HepG2 (cell line): Measurements from ENCODE around the gene ZNF207. TPM values are rescaled to one million over a fixed set of nuclear protein-coding genes. Genes with fewer than 3 reads are reported as not detected.

Source experiments
- ATAC-seq: fragments of 200-7000 bp; cut with Tn5 transposase; 3 replicates; pipeline ENCODE4 v1.9.1; 2020; ENCODE audit warnings: mild to moderate bottlenecking, moderate library complexity
- BruUV-seq: library from RNA; stranded (reverse); fragments of 400-500 nt; replicated peaks from 2 replicates; lab custom pipeline; 2021; lab: Mats Ljungman, UMichigan
- CTCF ChIA-PET: fragments of 300-600 bp; formaldehyde crosslinking; extraction: SDS; loops from one replicate; lab custom pipeline; 2021; ENCODE audit warnings: low total read pairs, inconsistent platforms, low intra/inter-chr PET ratio; lab: Yijun Ruan, JAX
- POLR2A ChIA-PET: fragments of 350-600 bp; sonication (Branson Sonifier 250); formaldehyde crosslinking; loops from one replicate; lab custom pipeline; 2020; ENCODE audit warnings: antibody characterized with exemption, inconsistent platforms; lab: Yijun Ruan, JAX
- DNase-seq: peaks from one replicate; pipeline ENCODE4 v3.0.0-alpha.2; 2015; ENCODE audit warnings: low spot score
- FAIRE-seq: peaks from 3 replicates; lab custom pipeline; 2011; peaks lifted over from hg19 to GRCh38; lab: Jason Lieb, UNC
- H2AFZ ChIP-seq: one replicate; pipeline ENCODE4 v1.6.1; 2011; ENCODE audit warnings: low read length, inconsistent platforms
- H3K27ac ChIP-seq: fragments of 300-600 bp; 3 replicates; pipeline ENCODE4 v1.8.0; 2011; ENCODE audit warnings: mixed run types, mild to moderate bottlenecking, mixed read lengths, low read length, inconsistent platforms; ENCODE audit not compliant: insufficient read depth; ENCODE audit errors: extremely low read length
- H3K27me3 ChIP-seq, 2 experiments: fragments of 200-600 bp in 1 of 2; 2 replicates in 1 of 2; 3 replicates in 1 of 2; pipeline versions ENCODE4 v1.6.0 to v1.8.0; 2011; ENCODE audit warnings: low read length in 2 of 2, mild to moderate bottlenecking in 2 of 2, moderate library complexity in 2 of 2, inconsistent platforms in 1 of 2; ENCODE audit not compliant: insufficient read depth in 2 of 2, control insufficient read depth in 1 of 2
- H3K36me3 ChIP-seq, 2 experiments: fragments of 200-600 bp in 1 of 2; replicated peaks in 1 of 2; 2 replicates in 1 of 2; 3 replicates in 1 of 2; pipeline versions ENCODE4 v1.5.1 to v1.8.0; 2011; ENCODE audit warnings: low read length in 2 of 2, inconsistent platforms in 1 of 2; ENCODE audit not compliant: insufficient read depth in 2 of 2, control insufficient read depth in 1 of 2
- H3K4me1 ChIP-seq: 2 replicates; pipeline ENCODE4 v1.5.1; 2012; ENCODE audit warnings: low read length, inconsistent platforms; ENCODE audit not compliant: insufficient read depth
- H3K4me2 ChIP-seq: 2 replicates; pipeline ENCODE4 v1.6.0; 2011; ENCODE audit warnings: low read depth, low read length, inconsistent platforms
- H3K4me3 ChIP-seq, 3 experiments: fragments of 200-600 bp in 1 of 3; sonication (generic), shearing (Covaris generic) in 1 of 3; replicated peaks in 1 of 3; 2 replicates each; pipeline ENCODE4 v1.5.1; 2011 to 2016; ENCODE audit warnings: low read length in 3 of 3, inconsistent platforms in 2 of 3, low read depth in 2 of 3, mild to moderate bottlenecking in 2 of 3, control low read depth in 1 of 3, mixed read lengths in 1 of 3; ENCODE audit not compliant: insufficient read depth in 1 of 3
- H3K79me2 ChIP-seq: one replicate; pipeline ENCODE4 v1.6.1; 2011; ENCODE audit warnings: low read length, inconsistent platforms; ENCODE audit not compliant: insufficient read depth
- H3K9ac ChIP-seq: 2 replicates; pipeline ENCODE4 v1.6.0; 2011; ENCODE audit warnings: mild to moderate bottlenecking, low read depth, low read length, inconsistent platforms; ENCODE audit not compliant: insufficient read depth
- H3K9me3 ChIP-seq: 2 replicates; pipeline ENCODE4 v1.5.1; 2012; ENCODE audit warnings: mild to moderate bottlenecking, low read length
- H4K20me1 ChIP-seq: 2 replicates; pipeline ENCODE4 v1.6.0; 2011; ENCODE audit warnings: inconsistent platforms, mild to moderate bottlenecking, low read length, moderate library complexity; ENCODE audit not compliant: insufficient read depth
- ZNF17 ChIP-seq: sonication (generic); formaldehyde crosslinking; IDR thresholded peaks from 2 replicates; pipeline ENCODE4 v1.5.0; 2020; ENCODE audit warnings: mild to moderate bottlenecking, missing genetic modification reagents
- ZNF280D ChIP-seq: sonication (generic); formaldehyde crosslinking; IDR thresholded peaks from 2 replicates; pipeline ENCODE4 v1.5.1; 2020; ENCODE audit warnings: mild to moderate bottlenecking, missing genetic modification reagents
- WGBS: methylation state at CpG from one replicate; pipeline ENCODE4 v1.1.6; 2017; ENCODE audit warnings: low lambda C conversion rate; 5-methylcytosine and 5-hydroxymethylcytosine counted together
- in situ Hi-C: cut with HindIII; loops from 2 replicates; pipeline ENCODE4 v1.10.0; 2017; ENCODE audit warnings: low pct_unique_long_range_greater_than_20kb; ENCODE audit not compliant: extremely low pct_ligation_motif_present
- intact Hi-C: fragments of 100-400 bp; cut with micrococcal nuclease; formaldehyde crosslinking; loops from one replicate; pipeline ENCODE4 v1.10.0; 2022; ENCODE audit not compliant: unreplicated experiment
- microRNA counts: library from miRNA; unstranded; fragments of <30 nt; microRNA quantifications from one replicate; lab custom pipeline; 2015
- microRNA-seq: library from miRNA; unstranded; fragments of <30 nt; microRNA quantifications from one replicate; pipeline ENCODE4, GENCODE V29; 2020
- polyA plus RNA-seq, 8 experiments: library from polyadenylated mRNA; depleted of rRNA in 3 of 8; stranded (reverse) in 7 of 8; unstranded in 1 of 8; fragments of >200 nt; fragmentation: Illumina TruSeq in 4 of 8; extraction: Trizol in 4 of 8; gene quantifications; 2 replicates each; pipeline versions ENCODE4 v1.2.1 to v1.2.3, GENCODE V29; 2011 to 2016; ENCODE audit warnings: low read depth in 4 of 8, missing spikeins in 1 of 8, mixed read lengths in 1 of 8; ENCODE audit not compliant: insufficient read depth in 1 of 8
- small RNA-seq, 3 experiments: library from RNA; depleted of rRNA; stranded (forward); fragments of <200 nt; gene quantifications; one replicate each; pipeline ENCODE3, GENCODE V24; 2012; ENCODE audit warnings: low read depth in 2 of 3, low replicate concordance in 1 of 3; ENCODE audit not compliant: insufficient read length in 3 of 3, insufficient read depth in 2 of 3
- total RNA-seq, 5 experiments: library from RNA; depleted of rRNA; stranded (reverse); fragments of >200 nt; fragmentation: Illumina TruSeq; extraction: Trizol; gene quantifications; 2 replicates each; pipeline ENCODE4 v1.2.3, GENCODE V29; 2016; ENCODE audit warnings: low read depth in 1 of 5

ZNF207 gene
- total and polyA plus RNA-seq, 2 of the 13 experiments (the other 11 are each of a cell fraction or from before 2014, with no cell fraction given): 150 to 164 TPM

GRCh38 chr17:32429598-32429997 lies 79.6 kb downstream of the ZNF207 start:
- Histone ChIP-seq H3K36me3 (no peaks in the 10 kb centered on the region), H3K4me3 (no peak overlapping the region), H3K9ac (no peak overlapping the region), H3K79me2 (no peaks in the 10 kb centered on the region), H3K9me3 (peaks cover 17% of the 10 kb centered on the region), H3K27me3 (no peaks in the 10 kb centered on the region), H3K4me2 (no peak overlapping the region), H3K27ac (no peak overlapping the region), H4K20me1 (no peaks in the 10 kb centered on the region), H2AFZ (no peak overlapping the region), H3K4me1 (no peaks in the 10 kb centered on the region)
- ATAC-seq: no peak
- in situ Hi-C loops (no loop called here), intact Hi-C loops (no loop called here)
- TF ChIP-seq ZNF280D (CRISPR knock-in tag) (peak; percentile 76), ZNF17 (no peak)
- FAIRE-seq: no peak
- ChIA-PET POLR2A (no interaction called here), CTCF (no interaction called here)
- no peak for DNase-seq
- BruUV-seq: no TSS peak
- 60% methylated on average over 2 of the region's 2 CpGs for WGBS

MicroRNAs encoded within 50 kb of the gene (microRNA counts, 767-probe panel; counts per million panel counts)
- microRNA hsa-miR-632 (lab: Ali Mortazavi, UCI): not detected

Small RNA genes within 50 kb of the gene (microRNA-seq; reads per million reads assigned to microRNA genes)
- not detected for gene MIR632

Small RNA genes within 50 kb of the gene (small RNA-seq; reads per million reads assigned to genes)
- gene AC005899.6: 0 to 0.10 (median 0) reads per million in 3 experiments

Other genes with a start within 250 kb of the ZNF207 start
- 25.6 and 29.5 TPM in 2 replicates for gene RHOT1, start 207.7 kb upstream of the ZNF207 start, total RNA-seq (2016; rRNA removed; fragmentation: Illumina TruSeq; extraction: Trizol)
- 32.5 and 41.5 TPM in 2 replicates for gene RHOT1, start 207.7 kb upstream of the ZNF207 start, polyA plus RNA-seq (2011; rRNA removed)
- 0.09 TPM in 1 of 2 replicates, not detected in the other for gene RHBDL3, start 84.3 kb upstream of the ZNF207 start, total RNA-seq (2016; rRNA removed; fragmentation: Illumina TruSeq; extraction: Trizol)
- gene RHBDL3, start 84.3 kb upstream of the ZNF207 start, polyA plus RNA-seq (2011; rRNA removed): 0.04 TPM in 1 of 2 replicates, not detected in the other
- 33.0 and 41.9 TPM in 2 replicates for gene C17orf75, start 8.0 kb upstream of the ZNF207 start, total RNA-seq (2016; rRNA removed; fragmentation: Illumina TruSeq; extraction: Trizol)
- 13.4 and 16.2 TPM in 2 replicates for gene C17orf75, start 8.0 kb upstream of the ZNF207 start, polyA plus RNA-seq (2011; rRNA removed)
- 152 and 233 TPM in 2 replicates for gene PSMD11, start 94.4 kb downstream of the ZNF207 start, total RNA-seq (2016; rRNA removed; fragmentation: Illumina TruSeq; extraction: Trizol)
- gene PSMD11, start 94.4 kb downstream of the ZNF207 start, polyA plus RNA-seq (2011; rRNA removed): 64.2 and 69.8 TPM in 2 replicates
- gene CDK5R1, start 136.8 kb downstream of the ZNF207 start, total RNA-seq (2016; rRNA removed; fragmentation: Illumina TruSeq; extraction: Trizol): 2.5 and 3.9 TPM in 2 replicates
- 1.1 and 1.4 TPM in 2 replicates for gene CDK5R1, start 136.8 kb downstream of the ZNF207 start, polyA plus RNA-seq (2011; rRNA removed)